Measurements from ENCODE around the gene PIP5K1C.

- TF ChIP-seq CTCF (IDR thresholded peaks at IDR 0.05) (peak; percentile 31 to 34 (median 33)), POLR2A (IDR thresholded peaks at IDR 0.05) (no peak)
Measured at GRCh38 chr19:3586127-3586626, 114.1 kb downstream of the PIP5K1C start.
